ENCODE measurements around the gene GATA6.

The GATA6 gene

GRCh38 chr18:22143347-22144340 is 25.7 kb upstream of the GATA6 start:
- Histone ChIP-seq H2BK5ac (ENCODE audit: low read depth, low read length, poor library complexity) (no peak overlapping the region), H3K79me2 (ENCODE audit: control insufficient read depth, insufficient read depth, low read length, poor library complexity) (no peaks in the 10 kb centered on the region), H3K27ac (ENCODE audit: low read depth, low read length) (no peak overlapping the region), H2AFZ (ENCODE audit: insufficient read depth, low read length, poor library complexity) (no peak overlapping the region), H2BK120ac (ENCODE audit: insufficient read depth, low read length, poor library complexity) (no peak overlapping the region), H3K4me1 (ENCODE audit: control insufficient read depth in 1 of 2, insufficient read depth in 2 of 2, low read length in 2 of 2) (no peaks in the 10 kb centered on the region), H3K9ac (ENCODE audit: low read length) (no peak overlapping the region), H3K9me3 (ENCODE audit: insufficient read depth, low read depth, low read length) (no peaks in the 10 kb centered on the region), H4K8ac (ENCODE audit: low read depth, low read length) (no peak overlapping the region), H3K4me3 (ENCODE audit: low read depth, low read length) (no peak overlapping the region), H2BK12ac (ENCODE audit: low read length) (no peak overlapping the region), H3K18ac (ENCODE audit: low read length) (no peak overlapping the region), H4K91ac (ENCODE audit: low read depth, low read length) (no peak overlapping the region), H4K12ac (ENCODE audit: low read depth, low read length) (no peak overlapping the region), H3K23ac (ENCODE audit: low read length) (no peak overlapping the region), H3K4me2 (ENCODE audit: low read length) (no peak overlapping the region), H3K36me3 (ENCODE audit: control insufficient read depth in 1 of 2, insufficient read depth in 2 of 2, low read length in 2 of 2) (no peaks in the 10 kb centered on the region), H2AK5ac (ENCODE audit: low read length) (no peak overlapping the region), H3K4ac (ENCODE audit: low read depth, low read length) (no peak overlapping the region), H3K14ac (ENCODE audit: low read length) (no peak overlapping the region), H3K79me1 (ENCODE audit: low read length) (no peaks in the 10 kb centered on the region), H3K27me3 (ENCODE audit: insufficient read depth, low read length) (no peaks in the 10 kb centered on the region)
- DNase-seq, result peak in 1 of 2 donors; percentile 33
- whole genome bisulfite sequencing (ENCODE audit: extremely low coverage, insufficient coverage, insufficient read length), result no CpG with 5 or more reads among the region's 7 CpGs

- H3K4me1 ChIP-seq (ENCODE audit: control insufficient read depth in 1 of 2, insufficient read depth in 2 of 2, low read length in 2 of 2), result no peaks in the 10 kb centered on the region
- no peak overlapping the region for H2BK12ac ChIP-seq (ENCODE audit: low read length)
- H3K9ac ChIP-seq (ENCODE audit: low read length), result no peak overlapping the region
- no peak overlapping the region for H3K23ac ChIP-seq (ENCODE audit: low read length)
- no peaks in the 10 kb centered on the region for H3K36me3 ChIP-seq (ENCODE audit: control insufficient read depth in 1 of 2, insufficient read depth in 2 of 2, low read length in 2 of 2)
- WGBS (ENCODE audit: extremely low coverage, insufficient coverage, insufficient read length), result no CpG with 5 or more reads among the region's 3 CpGs
- no peak overlapping the region for H3K4me2 ChIP-seq (ENCODE audit: low read length)
- H4K8ac ChIP-seq (ENCODE audit: low read depth, low read length), result no peak overlapping the region
- no peak overlapping the region for H3K14ac ChIP-seq (ENCODE audit: low read length)
- no peak overlapping the region for H3K4ac ChIP-seq (ENCODE audit: low read depth, low read length)
- no peak overlapping the region for H4K91ac ChIP-seq (ENCODE audit: low read depth, low read length)
- no peak overlapping the region for H2BK5ac ChIP-seq (ENCODE audit: low read depth, low read length, poor library complexity)
- no peak overlapping the region for H3K4me3 ChIP-seq (ENCODE audit: low read depth, low read length)
- H2AFZ ChIP-seq (ENCODE audit: insufficient read depth, low read length, poor library complexity), result no peak overlapping the region
- H3K27me3 ChIP-seq (ENCODE audit: insufficient read depth, low read length), result no peaks in the 10 kb centered on the region
- no peak overlapping the region for H3K27ac ChIP-seq (ENCODE audit: low read depth, low read length)
- H4K12ac ChIP-seq (ENCODE audit: low read depth, low read length), result no peak overlapping the region
- no peaks in the 10 kb centered on the region for H3K9me3 ChIP-seq (ENCODE audit: insufficient read depth, low read depth, low read length)
- H2BK120ac ChIP-seq (ENCODE audit: insufficient read depth, low read length, poor library complexity), result no peak overlapping the region
- H3K79me2 ChIP-seq (ENCODE audit: control insufficient read depth, insufficient read depth, low read length, poor library complexity), result no peaks in the 10 kb centered on the region
- H3K79me1 ChIP-seq (ENCODE audit: low read length), result no peaks in the 10 kb centered on the region
- DNase-seq, result no peak
- H3K18ac ChIP-seq (ENCODE audit: low read length), result no peak overlapping the region
- H2AK5ac ChIP-seq (ENCODE audit: low read length), result no peak overlapping the region
These were observed 24.2 kb upstream of the GATA6 start for GRCh38 chr18:22145160-22145559.

- H3K14ac ChIP-seq (ENCODE audit: low read length), result no peak overlapping the region
- no peak overlapping the region for H4K12ac ChIP-seq (ENCODE audit: low read depth, low read length)
- H3K36me3 ChIP-seq (ENCODE audit: control insufficient read depth in 1 of 2, insufficient read depth in 2 of 2, low read length in 2 of 2), result no peaks in the 10 kb centered on the region
- H4K91ac ChIP-seq (ENCODE audit: low read depth, low read length), result no peak overlapping the region
- H4K8ac ChIP-seq (ENCODE audit: low read depth, low read length), result no peak overlapping the region
- no peaks in the 10 kb centered on the region for H3K79me1 ChIP-seq (ENCODE audit: low read length)
- no peak overlapping the region for H3K27ac ChIP-seq (ENCODE audit: low read depth, low read length)
- no peaks in the 10 kb centered on the region for H3K9me3 ChIP-seq (ENCODE audit: insufficient read depth, low read depth, low read length)
- no peak overlapping the region for H3K23ac ChIP-seq (ENCODE audit: low read length)
- no peak overlapping the region for H2AFZ ChIP-seq (ENCODE audit: insufficient read depth, low read length, poor library complexity)
- H3K4me1 ChIP-seq (ENCODE audit: control insufficient read depth in 1 of 2, insufficient read depth in 2 of 2, low read length in 2 of 2), result no peaks in the 10 kb centered on the region
- no peak overlapping the region for H3K4me3 ChIP-seq (ENCODE audit: low read depth, low read length)
- no peak overlapping the region for H2BK12ac ChIP-seq (ENCODE audit: low read length)
- no peak overlapping the region for H2BK120ac ChIP-seq (ENCODE audit: insufficient read depth, low read length, poor library complexity)
- H3K4me2 ChIP-seq (ENCODE audit: low read length), result no peak overlapping the region
- H3K18ac ChIP-seq (ENCODE audit: low read length), result no peak overlapping the region
- no peaks in the 10 kb centered on the region for H3K79me2 ChIP-seq (ENCODE audit: control insufficient read depth, insufficient read depth, low read length, poor library complexity)
- H3K27me3 ChIP-seq (ENCODE audit: insufficient read depth, low read length), result no peaks in the 10 kb centered on the region
- no peak for DNase-seq
- no peak overlapping the region for H2AK5ac ChIP-seq (ENCODE audit: low read length)
- no peak overlapping the region for H2BK5ac ChIP-seq (ENCODE audit: low read depth, low read length, poor library complexity)
- H3K4ac ChIP-seq (ENCODE audit: low read depth, low read length), result no peak overlapping the region
- no peak overlapping the region for H3K9ac ChIP-seq (ENCODE audit: low read length)
- WGBS (ENCODE audit: extremely low coverage, insufficient coverage, insufficient read length), result no CpG with 5 or more reads among the region's 8 CpGs
These were observed 19.7 kb upstream of the GATA6 start for GRCh38 chr18:22149710-22150109.

- Histone ChIP-seq H2BK12ac (ENCODE audit: low read length) (no peak overlapping the region), H3K4ac (ENCODE audit: low read depth, low read length) (no peak overlapping the region), H3K4me1 (ENCODE audit: control insufficient read depth in 1 of 2, insufficient read depth in 2 of 2, low read length in 2 of 2) (no peaks in the 10 kb centered on the region), H2BK120ac (ENCODE audit: insufficient read depth, low read length, poor library complexity) (no peak overlapping the region), H2AFZ (ENCODE audit: insufficient read depth, low read length, poor library complexity) (no peak overlapping the region), H3K27me3 (ENCODE audit: insufficient read depth, low read length) (no peaks in the 10 kb centered on the region), H3K79me2 (ENCODE audit: control insufficient read depth, insufficient read depth, low read length, poor library complexity) (no peaks in the 10 kb centered on the region), H4K8ac (ENCODE audit: low read depth, low read length) (no peak overlapping the region), H2BK5ac (ENCODE audit: low read depth, low read length, poor library complexity) (no peak overlapping the region), H3K18ac (ENCODE audit: low read length) (no peak overlapping the region), H3K9me3 (ENCODE audit: insufficient read depth, low read depth, low read length) (no peaks in the 10 kb centered on the region), H2AK5ac (ENCODE audit: low read length) (no peak overlapping the region), H4K12ac (ENCODE audit: low read depth, low read length) (no peak overlapping the region), H3K4me3 (ENCODE audit: low read depth, low read length) (no peak overlapping the region), H3K14ac (ENCODE audit: low read length) (no peak overlapping the region), H3K4me2 (ENCODE audit: low read length) (no peak overlapping the region), H3K23ac (ENCODE audit: low read length) (no peak overlapping the region), H3K9ac (ENCODE audit: low read length) (peak overlapping the region; percentile 54), H3K36me3 (ENCODE audit: control insufficient read depth in 1 of 2, insufficient read depth in 2 of 2, low read length in 2 of 2) (no peaks in the 10 kb centered on the region), H4K91ac (ENCODE audit: low read depth, low read length) (no peak overlapping the region), H3K79me1 (ENCODE audit: low read length) (no peaks in the 10 kb centered on the region), H3K27ac (ENCODE audit: low read depth, low read length) (no peak overlapping the region)
- no CpG with 5 or more reads among the region's 10 CpGs for WGBS (ENCODE audit: extremely low coverage, insufficient coverage, insufficient read length)
- peak; percentile 63 to 90 for DNase-seq
These were observed 17.3 kb upstream of the GATA6 start for GRCh38 chr18:22152093-22152492.
